K562 (cell line): ENCODE measurements around the gene MYO3B. TPM values are rescaled to one million over a fixed set of nuclear protein-coding genes. Genes with fewer than 3 reads are reported as not detected.

Experiments
- CBX2 ChIP-seq: fragments of 200-600 bp; sonication (generic); IDR thresholded peaks from one replicate; pipeline ENCODE4 v1.6.1; 2012; ENCODE audit warnings: mild to moderate bottlenecking, low read length, inconsistent platforms; ENCODE audit not compliant: insufficient read depth, poor library complexity, severe bottlenecking
- CREBBP ChIP-seq: IDR thresholded peaks from one replicate; pipeline ENCODE4 v1.6.1; 2012; ENCODE audit warnings: low read depth, mild to moderate bottlenecking, control low read depth, inconsistent platforms, low read length
- CXXC5 ChIP-seq: fragments of 250-450 bp; sonication (Bioruptor Pico); IDR thresholded peaks from 2 replicates; pipeline ENCODE4 v1.8.0; 2022; ENCODE audit warnings: inconsistent platforms, mild to moderate bottlenecking, moderate library complexity
- ELF2 ChIP-seq: fragments of 250-450 bp; sonication (Bioruptor Pico); IDR thresholded peaks from 2 replicates; pipeline ENCODE4 v1.5.0; 2021; ENCODE audit warnings: mild to moderate bottlenecking
- HDAC6 ChIP-seq: IDR thresholded peaks from 2 replicates; pipeline ENCODE4 v1.6.1; 2012; ENCODE audit warnings: low read depth, mild to moderate bottlenecking, control low read depth, inconsistent platforms, low read length, moderate library complexity
- HNRNPL ChIP-seq: fragments of 200-400 bp; formaldehyde crosslinking; IDR thresholded peaks from 2 replicates; pipeline ENCODE4 v1.6.1; 2017; ENCODE audit warnings: low read depth, mild to moderate bottlenecking, low read length
- MCM5 ChIP-seq: fragments of 450-650 bp; IDR thresholded peaks from 2 replicates; pipeline ENCODE4 v1.6.1; 2016; ENCODE audit warnings: low read depth
- MECOM ChIP-seq: fragments of 250-450 bp; sonication (Bioruptor Pico); IDR thresholded peaks from 2 replicates; pipeline ENCODE4 v1.8.0; 2022; ENCODE audit warnings: inconsistent platforms
- NR2C1 ChIP-seq, 2 experiments: fragments of 450-650 bp; IDR thresholded peaks; 2 replicates each; pipeline ENCODE4 v1.6.1; 2017; ENCODE audit warnings: mild to moderate bottlenecking in 2 of 2, antibody characterized with exemption in 1 of 2, inconsistent platforms in 1 of 2, missing compliant biosample characterization in 1 of 2, missing genetic modification characterization in 1 of 2
- PHF21A ChIP-seq: fragments of 450-650 bp; IDR thresholded peaks from 2 replicates; pipeline ENCODE4 v1.6.1; 2017; ENCODE audit warnings: low read depth, borderline replicate concordance
- RFX1 ChIP-seq: fragments of 450-650 bp; IDR thresholded peaks from 2 replicates; pipeline ENCODE4 v1.6.1; 2016; ENCODE audit warnings: mild to moderate bottlenecking, moderate library complexity
- SLC30A9 ChIP-seq: fragments of 250-450 bp; sonication (Bioruptor Pico); IDR thresholded peaks from 2 replicates; pipeline ENCODE4 v1.8.0; 2022; ENCODE audit warnings: mild to moderate bottlenecking, moderate library complexity
- TSC22D4 ChIP-seq: fragments of 450-650 bp; IDR thresholded peaks from 2 replicates; pipeline ENCODE4 v1.6.1; 2016; ENCODE audit warnings: missing genetic modification characterization, missing biosample characterization, control low read depth
- UBTF ChIP-seq, 2 experiments: IDR thresholded peaks; 2 replicates each; pipeline ENCODE4 v1.6.1; 2012; ENCODE audit warnings: improper control_type of control experiment in 2 of 2, low read depth in 2 of 2, low read length in 2 of 2, borderline replicate concordance in 1 of 2
- ZKSCAN8 ChIP-seq: fragments of 200-800 bp; sonication (Bioruptor generic); IDR thresholded peaks from 2 replicates; pipeline ENCODE4 v1.6.1; 2016; ENCODE audit warnings: missing genetic modification characterization, missing compliant biosample characterization
- ZNF12 ChIP-seq: sonication (generic); formaldehyde crosslinking; IDR thresholded peaks from 2 replicates; pipeline ENCODE4 v1.4.0; 2020; ENCODE audit warnings: mild to moderate bottlenecking, missing genetic modification reagents
- ZNF324 ChIP-seq: fragments of 250-450 bp; sonication (Bioruptor Pico); IDR thresholded peaks from 2 replicates; pipeline ENCODE4 v1.4.0; 2020; ENCODE audit warnings: mild to moderate bottlenecking
- polyA plus RNA-seq, 8 experiments: library from polyadenylated mRNA; depleted of rRNA in 4 of 8; stranded (reverse) in 5 of 8; unstranded in 3 of 8; fragments of >200 nt; fragmentation: Nextera tagmentation in 2 of 8; fragmentation: Illumina TruSeq in 1 of 8; extraction: Ambion mirVana in 2 of 8; extraction: Trizol in 1 of 8; gene quantifications; 2 replicates each; pipeline versions ENCODE4 v1.2.1 to v1.2.3, GENCODE V29; 2011 to 2014; ENCODE audit warnings: inconsistent platforms in 1 of 8, missing spikeins in 1 of 8
- total RNA-seq, 7 experiments: library from RNA; depleted of rRNA in 6 of 7; stranded (reverse); fragments of >200 nt in 6 of 7; fragmentation: Illumina TruSeq in 2 of 7; extraction: Trizol in 2 of 7; gene quantifications; 2 replicates each; pipeline versions ENCODE4 v1.2.1 to v1.2.3, GENCODE V29; 2011 to 2021; ENCODE audit warnings: low replicate concordance in 1 of 7
- TF ChIP-seq, protein P1 (sequence below), 2 experiments: fragments of 450-650 bp in 1 of 2; sonication (generic) in 1 of 2; formaldehyde crosslinking in 1 of 2; IDR thresholded peaks in 1 of 2; conservative IDR thresholded peaks in 1 of 2; 2 replicates each; pipeline versions ENCODE4 v1.6.1 to v1.8.1; 2016 to 2023; ENCODE audit warnings: mild to moderate bottlenecking in 2 of 2, moderate library complexity in 2 of 2, inconsistent platforms in 1 of 2, missing genetic modification reagents in 1 of 2
- TF ChIP-seq, protein P2 (sequence below), 2 experiments: fragments of 200-800 bp in 1 of 2; sonication (Bioruptor generic) in 1 of 2; sonication (generic) in 1 of 2; formaldehyde crosslinking in 1 of 2; IDR thresholded peaks in 1 of 2; conservative IDR thresholded peaks in 1 of 2; 2 replicates each; pipeline versions ENCODE4 v1.5.0 to v1.6.1; 2016 to 2020; ENCODE audit warnings: missing compliant biosample characterization in 1 of 2, missing genetic modification characterization in 1 of 2, missing genetic modification reagents in 1 of 2
- TF ChIP-seq, protein P3 (sequence below): fragments of 250-450 bp; sonication (Bioruptor Pico); IDR thresholded peaks from 2 replicates; pipeline ENCODE4 v1.8.0; 2022; ENCODE audit warnings: moderate library complexity, mild to moderate bottlenecking, inconsistent platforms
- TF ChIP-seq, protein P4 (sequence below): fragments of 200-800 bp; sonication (Bioruptor generic); IDR thresholded peaks from 2 replicates; pipeline ENCODE4 v1.6.1; 2017; ENCODE audit warnings: missing genetic modification characterization, missing compliant biosample characterization

Gene MYO3B
- total and polyA plus RNA-seq, 9 of the 15 experiments (the other 6 are each of a cell fraction or from before 2014, with no cell fraction given): 2.7 to 6.5 (median 3.6) TPM

GRCh38 chr2:170365686-170366085 is 187.7 kb downstream of the MYO3B start (continued):
- TF ChIP-seq UBTF (IDR thresholded peaks at IDR 0.05; ENCODE audit: borderline replicate concordance in 1 of 2, low read depth in 2 of 2, low read length in 2 of 2): no peak
- no peak for TF ChIP-seq NR2C1 (IDR thresholded peaks at IDR 0.05)
- no peak for TF ChIP-seq NR2C1 (tag; IDR thresholded peaks at IDR 0.05)
- TF ChIP-seq, protein P1, sequence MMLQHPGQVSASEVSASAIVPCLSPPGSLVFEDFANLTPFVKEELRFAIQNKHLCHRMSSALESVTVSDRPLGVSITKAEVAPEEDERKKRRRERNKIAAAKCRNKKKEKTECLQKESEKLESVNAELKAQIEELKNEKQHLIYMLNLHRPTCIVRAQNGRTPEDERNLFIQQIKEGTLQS (IDR thresholded peaks at IDR 0.05): no peak
- TF ChIP-seq, protein P1 (CRISPR knock-in tag; conservative IDR thresholded peaks at IDR 0.05): no peak
- no peak for TF ChIP-seq CXXC5 (CRISPR knock-in tag)
- no peak for TF ChIP-seq ELF2
- no peak for TF ChIP-seq SLC30A9 (CRISPR knock-in tag)
- no peak for TF ChIP-seq CBX2
- TF ChIP-seq ZKSCAN8: 0 out of 2 replicates have a peak, but pooled peaks have one; percentile 56
- TF ChIP-seq CREBBP: no peak
- TF ChIP-seq TSC22D4: no peak
- no peak for TF ChIP-seq ZNF12 (CRISPR knock-in tag)
- no peak for TF ChIP-seq ZNF324
- no peak for TF ChIP-seq MCM5
- TF ChIP-seq, protein P2, sequence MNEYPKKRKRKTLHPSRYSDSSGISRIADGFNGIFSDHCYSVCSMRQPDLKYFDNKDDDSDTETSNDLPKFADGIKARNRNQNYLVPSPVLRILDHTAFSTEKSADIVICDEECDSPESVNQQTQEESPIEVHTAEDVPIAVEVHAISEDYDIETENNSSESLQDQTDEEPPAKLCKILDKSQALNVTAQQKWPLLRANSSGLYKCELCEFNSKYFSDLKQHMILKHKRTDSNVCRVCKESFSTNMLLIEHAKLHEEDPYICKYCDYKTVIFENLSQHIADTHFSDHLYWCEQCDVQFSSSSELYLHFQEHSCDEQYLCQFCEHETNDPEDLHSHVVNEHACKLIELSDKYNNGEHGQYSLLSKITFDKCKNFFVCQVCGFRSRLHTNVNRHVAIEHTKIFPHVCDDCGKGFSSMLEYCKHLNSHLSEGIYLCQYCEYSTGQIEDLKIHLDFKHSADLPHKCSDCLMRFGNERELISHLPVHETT (CRISPR knock-in tag; conservative IDR thresholded peaks at IDR 0.05 in 1 of 2, IDR thresholded peaks at IDR 0.05 in 1 of 2): no peak
- TF ChIP-seq MECOM: peak; percentile 30; the same call in 1 of the 2 replicates
- TF ChIP-seq PHF21A: no peak
- TF ChIP-seq, protein P3, sequence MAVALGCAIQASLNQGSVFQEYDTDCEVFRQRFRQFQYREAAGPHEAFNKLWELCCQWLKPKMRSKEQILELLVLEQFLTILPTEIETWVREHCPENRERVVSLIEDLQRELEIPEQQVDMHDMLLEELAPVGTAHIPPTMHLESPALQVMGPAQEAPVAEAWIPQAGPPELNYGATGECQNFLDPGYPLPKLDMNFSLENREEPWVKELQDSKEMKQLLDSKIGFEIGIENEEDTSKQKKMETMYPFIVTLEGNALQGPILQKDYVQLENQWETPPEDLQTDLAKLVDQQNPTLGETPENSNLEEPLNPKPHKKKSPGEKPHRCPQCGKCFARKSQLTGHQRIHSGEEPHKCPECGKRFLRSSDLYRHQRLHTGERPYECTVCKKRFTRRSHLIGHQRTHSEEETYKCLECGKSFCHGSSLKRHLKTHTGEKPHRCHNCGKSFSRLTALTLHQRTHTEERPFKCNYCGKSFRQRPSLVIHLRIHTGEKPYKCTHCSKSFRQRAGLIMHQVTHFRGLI (CRISPR knock-in tag): no peak
- no peak for TF ChIP-seq HDAC6
- TF ChIP-seq, protein P4, sequence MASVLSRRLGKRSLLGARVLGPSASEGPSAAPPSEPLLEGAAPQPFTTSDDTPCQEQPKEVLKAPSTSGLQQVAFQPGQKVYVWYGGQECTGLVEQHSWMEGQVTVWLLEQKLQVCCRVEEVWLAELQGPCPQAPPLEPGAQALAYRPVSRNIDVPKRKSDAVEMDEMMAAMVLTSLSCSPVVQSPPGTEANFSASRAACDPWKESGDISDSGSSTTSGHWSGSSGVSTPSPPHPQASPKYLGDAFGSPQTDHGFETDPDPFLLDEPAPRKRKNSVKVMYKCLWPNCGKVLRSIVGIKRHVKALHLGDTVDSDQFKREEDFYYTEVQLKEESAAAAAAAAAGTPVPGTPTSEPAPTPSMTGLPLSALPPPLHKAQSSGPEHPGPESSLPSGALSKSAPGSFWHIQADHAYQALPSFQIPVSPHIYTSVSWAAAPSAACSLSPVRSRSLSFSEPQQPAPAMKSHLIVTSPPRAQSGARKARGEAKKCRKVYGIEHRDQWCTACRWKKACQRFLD: peak; percentile 68; the same call in 1 of the 2 replicates
- TF ChIP-seq HNRNPL: no peak
- TF ChIP-seq RFX1: no peak
